HepG2 (cell line): ENCODE results near the gene PARP3. TPM values are rescaled to one million over a fixed set of nuclear protein-coding genes. Genes with fewer than 3 reads are reported as not detected.

Experiments used
- AHR ChIP-seq: IDR thresholded peaks from 2 replicates; pipeline ENCODE4 v1.6.1; 2018; ENCODE audit warnings: missing genetic modification reagents, missing compliant biosample characterization
- CBX5 ChIP-seq: sonication (generic); formaldehyde crosslinking; IDR thresholded peaks from 2 replicates; pipeline ENCODE4 v1.4.0; 2020; ENCODE audit warnings: missing genetic modification reagents, borderline replicate concordance
- DMTF1 ChIP-seq: sonication (generic); formaldehyde crosslinking; IDR thresholded peaks from 2 replicates; pipeline ENCODE4 v1.4.0; 2020; ENCODE audit warnings: mild to moderate bottlenecking, missing genetic modification reagents
- HIC2 ChIP-seq: sonication (generic); formaldehyde crosslinking; IDR thresholded peaks from 2 replicates; pipeline ENCODE4 v1.9.0; 2022; ENCODE audit warnings: low read depth, missing genetic modification reagents
- KLF12 ChIP-seq: sonication (generic); formaldehyde crosslinking; IDR thresholded peaks from 2 replicates; pipeline ENCODE4 v1.4.0; 2020; ENCODE audit warnings: missing genetic modification reagents, borderline replicate concordance
- RAD51 ChIP-seq: fragments of 450-650 bp; IDR thresholded peaks from 2 replicates; pipeline ENCODE4 v1.6.1; 2016; ENCODE audit warnings: borderline replicate concordance
- THAP7 ChIP-seq: sonication (generic); formaldehyde crosslinking; IDR thresholded peaks from 2 replicates; pipeline ENCODE4 v1.8.1; 2023; ENCODE audit warnings: mild to moderate bottlenecking, missing genetic modification reagents
- ZBTB1 ChIP-seq: sonication (generic); formaldehyde crosslinking; IDR thresholded peaks from 2 replicates; pipeline ENCODE4 v1.4.0; 2020; ENCODE audit warnings: missing genetic modification reagents, borderline replicate concordance
- ZBTB40 ChIP-seq, 2 experiments: fragments of 450-650 bp in 1 of 2; sonication (generic) in 1 of 2; formaldehyde crosslinking in 1 of 2; IDR thresholded peaks; 2 replicates each; pipeline versions ENCODE4 v1.6.1 to v1.8.0; 2016 to 2022; ENCODE audit warnings: antibody characterized with exemption in 1 of 2, mild to moderate bottlenecking in 1 of 2, missing genetic modification reagents in 1 of 2
- ZNF512 ChIP-seq: sonication (generic); formaldehyde crosslinking; IDR thresholded peaks from 2 replicates; pipeline ENCODE4 v1.4.0; 2020; ENCODE audit warnings: mild to moderate bottlenecking, missing genetic modification reagents
- ZNF83 ChIP-seq: sonication (generic); formaldehyde crosslinking; IDR thresholded peaks from 2 replicates; pipeline ENCODE4 v1.4.0; 2020; ENCODE audit warnings: missing genetic modification reagents, mild to moderate bottlenecking, borderline replicate concordance
- polyA plus RNA-seq, 8 experiments: library from polyadenylated mRNA; depleted of rRNA in 3 of 8; stranded (reverse) in 7 of 8; unstranded in 1 of 8; fragments of >200 nt; fragmentation: Illumina TruSeq in 4 of 8; extraction: Trizol in 4 of 8; gene quantifications; 2 replicates each; pipeline versions ENCODE4 v1.2.1 to v1.2.3, GENCODE V29; 2011 to 2016; ENCODE audit warnings: low read depth in 4 of 8, missing spikeins in 1 of 8, mixed read lengths in 1 of 8; ENCODE audit not compliant: insufficient read depth in 1 of 8
- total RNA-seq, 5 experiments: library from RNA; depleted of rRNA; stranded (reverse); fragments of >200 nt; fragmentation: Illumina TruSeq; extraction: Trizol; gene quantifications; 2 replicates each; pipeline ENCODE4 v1.2.3, GENCODE V29; 2016; ENCODE audit warnings: low read depth in 1 of 5

The PARP3 gene
- total and polyA plus RNA-seq, 2 of the 13 experiments (the other 11 are each of a cell fraction or from before 2014, with no cell fraction given) = 11.2 to 21.5 TPM

GRCh38 chr3:51942603-51943450 lies 664 bp downstream of the PARP3 start (continued):
- TF ChIP-seq DMTF1 (no peak), ZBTB40 (IDR thresholded peaks at IDR 0.05) (no peak), ZBTB40 (CRISPR knock-in tag; IDR thresholded peaks at IDR 0.05) (no peak), KLF12 (CRISPR knock-in tag) (no peak; the same call in 1 of the 2 replicates), RAD51 (no peak), AHR (CRISPR knock-in tag) (no peak; the same call in 1 of the 2 replicates), CBX5 (CRISPR knock-in tag) (no peak), ZNF83 (CRISPR knock-in tag) (no peak; the same call in 1 of the 2 replicates), HIC2 (CRISPR knock-in tag) (0 out of 2 replicates have a peak, but pooled peaks have one; percentile 4), ZBTB1 (CRISPR knock-in tag) (no peak), ZNF512 (CRISPR knock-in tag) (no peak), THAP7 (CRISPR knock-in tag) (no peak; the same call in 1 of the 2 replicates)
